Panc1 (cell line): ENCODE measurements around the gene PLK5. TPM values are rescaled to one million over a fixed set of nuclear protein-coding genes. Genes with fewer than 3 reads are reported as not detected.

Source experiments
- ATAC-seq: fragments of 200-7000 bp; cut with Tn5 transposase; 2 replicates; pipeline ENCODE4 v1.9.1; 2020; ENCODE audit warnings: mild to moderate bottlenecking, moderate library complexity
- BruUV-seq: library from RNA; stranded (reverse); fragments of 400-500 nt; replicated peaks from 2 replicates; lab custom pipeline; 2021; lab: Mats Ljungman, UMichigan
- CTCF ChIA-PET: fragments of 300-600 bp; sonication (Branson Sonifier 250); formaldehyde crosslinking; loops from one replicate; lab custom pipeline; 2022; ENCODE audit warnings: antibody characterized with exemption; lab: Charles Lee
- POLR2A ChIA-PET: fragments of 300-600 bp; sonication (Branson Sonifier 250); formaldehyde crosslinking; loops from one replicate; lab custom pipeline; 2022; ENCODE audit warnings: antibody characterized with exemption; lab: Charles Lee
- DNase-seq: peaks from one replicate; pipeline ENCODE4 v3.0.0-alpha.2; 2010; ENCODE audit warnings: low read depth, low spot score
- H3K27ac ChIP-seq: 2 replicates; pipeline ENCODE4 v1.5.1; 2011; ENCODE audit warnings: mild to moderate bottlenecking, low read length, inconsistent platforms
- H3K27me3 ChIP-seq: fragments of 200-500 bp; sonication (Bioruptor generic); 2 replicates; pipeline ENCODE4 v1.6.0; 2014; ENCODE audit warnings: low read length, inconsistent platforms; ENCODE audit not compliant: control insufficient read depth, insufficient read depth
- H3K36me3 ChIP-seq: fragments of 200-500 bp; sonication (Bioruptor generic); 2 replicates; pipeline ENCODE4 v1.5.1; 2014; ENCODE audit warnings: inconsistent platforms, mild to moderate bottlenecking, low read length, moderate library complexity; ENCODE audit not compliant: control insufficient read depth, insufficient read depth
- H3K4me1 ChIP-seq: 2 replicates; pipeline ENCODE4 v1.5.1; 2011; ENCODE audit warnings: inconsistent platforms, mild to moderate bottlenecking, low read length, moderate library complexity; ENCODE audit not compliant: control insufficient read depth, insufficient read depth
- H3K4me3 ChIP-seq, 2 experiments: 2 replicates each; pipeline ENCODE4 v1.5.1; 2011 to 2012; ENCODE audit warnings: low read depth in 2 of 2, low read length in 2 of 2, mild to moderate bottlenecking in 2 of 2, inconsistent platforms in 1 of 2, moderate library complexity in 1 of 2
- H3K9me3 ChIP-seq: fragments of 200-500 bp; sonication (Bioruptor generic); 2 replicates; pipeline ENCODE4 v1.5.1; 2014; ENCODE audit warnings: low read depth, mild to moderate bottlenecking, inconsistent platforms, low read length, moderate library complexity; ENCODE audit not compliant: control insufficient read depth, insufficient read depth
- CTCF ChIP-seq: fragments of 450-650 bp; IDR thresholded peaks from 2 replicates; pipeline ENCODE4 v1.5.1; 2017; ENCODE audit warnings: mild to moderate bottlenecking
- POLR2AphosphoS5 ChIP-seq: IDR thresholded peaks from 2 replicates; pipeline ENCODE4 v1.6.1; 2012; ENCODE audit warnings: mild to moderate bottlenecking, low read depth, low read length, moderate library complexity
- REST ChIP-seq, 2 experiments: IDR thresholded peaks; 2 replicates each; pipeline ENCODE4 v1.6.1; 2011 to 2012; ENCODE audit warnings: low read depth in 2 of 2, control low read depth in 1 of 2, low read length in 1 of 2, mild to moderate bottlenecking in 1 of 2, moderate library complexity in 1 of 2; ENCODE audit not compliant: insufficient read depth in 1 of 2
- SIN3A ChIP-seq: IDR thresholded peaks from 2 replicates; pipeline ENCODE4 v1.6.1; 2012; ENCODE audit warnings: low read depth, mild to moderate bottlenecking, low read length, moderate library complexity, borderline replicate concordance; ENCODE audit not compliant: insufficient read depth
- TCF7L2 ChIP-seq: IDR thresholded peaks from 2 replicates; pipeline ENCODE4 v1.6.1; 2011; ENCODE audit warnings: mild to moderate bottlenecking, low read depth, low read length, inconsistent platforms
- in situ Hi-C: cut with HindIII; loops from 2 replicates; pipeline ENCODE4 v1.10.0; 2016; ENCODE audit warnings: low sequenced_read_pairs, low pct_unique_long_range_greater_than_20kb
- intact Hi-C: fragments of 100-400 bp; cut with micrococcal nuclease; formaldehyde crosslinking; loops from one replicate; pipeline ENCODE4 v1.10.0; 2022; ENCODE audit not compliant: unreplicated experiment
- total RNA-seq: library from RNA; stranded (reverse); gene quantifications from one replicate; pipeline ENCODE4 v1.2.1, GENCODE V29; 2021; ENCODE audit not compliant: unreplicated experiment

PLK5 gene
- total RNA-seq, 1 experiment from 2014 or later = not detected

- H3K9me3 ChIP-seq = no peaks in the 10 kb centered on the region
- ChIA-PET CTCF (no interaction called here), POLR2A (no interaction called here)
- BruUV-seq = no TSS peak
- TF ChIP-seq POLR2AphosphoS5 (0 out of 2 replicates have a peak, but pooled peaks have one; percentile 40), TCF7L2 (no peak), CTCF (peak; percentile 73), REST (IDR thresholded peaks at IDR 0.05; ENCODE audit: insufficient read depth in 1 of 2, low read depth in 2 of 2, low read length in 1 of 2) (no peak), SIN3A (no peak; the same call in 1 of the 2 replicates)
- intact Hi-C loops = no loop called here
- H3K4me1 ChIP-seq = no peaks in the 10 kb centered on the region
- DNase-seq = no peak
- in situ Hi-C loops = no loop called here
- H3K27ac ChIP-seq = peak within 1 kb of the TSS; percentile 82
- peak within 1 kb of the TSS; percentile 63 to 74 for H3K4me3 ChIP-seq
- peak; percentile 92 for ATAC-seq
- H3K27me3 ChIP-seq = no peaks in the 10 kb centered on the region
- H3K36me3 ChIP-seq = peaks cover 2% of the 10 kb centered on the region; the same call in 1 of the 2 replicates
Measured at GRCh38 chr19:1512671-1513498, 11.0 kb upstream of the PLK5 start, which contains the start of gene ADAMTSL5. ADAMTSL5 (minus strand) TSS chr19:1513019; CDS start chr19:1510943, 2,076 bp downstream.

GRCh38 chr19:1513499-1514294, 10.2 kb upstream of the PLK5 start:
- in situ Hi-C loops (no loop called here), intact Hi-C loops (no loop called here)
- peak; percentile 73 for ATAC-seq
- Histone ChIP-seq H3K27ac (no peak overlapping the region), H3K9me3 (no peaks in the 10 kb centered on the region), H3K4me3 (peak overlapping the region; percentile 54 to 63), H3K27me3 (no peaks in the 10 kb centered on the region), H3K4me1 (no peaks in the 10 kb centered on the region), H3K36me3 (peaks cover 2% of the 10 kb centered on the region; the same call in 1 of the 2 replicates)
- TF ChIP-seq CTCF (peak; percentile 88), TCF7L2 (no peak)
- ChIA-PET CTCF (no interaction called here), POLR2A (no interaction called here)
- no peak for DNase-seq
- BruUV-seq = no TSS peak
